Central memory CD4-positive, alpha-beta T cell (primary cell): ENCODE measurements around the gene TMEM187.
A peak's percentile ranks its signal among the peaks of the same experiment; 100 is the strongest.

Experiments
- DNase-seq: peaks from one replicate; pipeline ENCODE4 v3.0.0; 2022

The TMEM187 gene

GRCh38 chrX:154006947-154007346, 34.4 kb downstream of the TMEM187 start:
- DNase-seq = no peak

- no peak for DNase-seq
These were observed 36.0 kb downstream of the TMEM187 start for GRCh38 chrX:154008521-154008920.

- no peak for DNase-seq
These were observed 38.0 kb downstream of the TMEM187 start for GRCh38 chrX:154010330-154011087.

GRCh38 chrX:154011376-154012335, 39.1 kb downstream of the TMEM187 start:
- no peak for DNase-seq

GRCh38 chrX:154012336-154012991, 39.9 kb downstream of the TMEM187 start:
- no peak for DNase-seq

GRCh38 chrX:154013001-154013421, 40.5 kb downstream of the TMEM187 start:
- no peak for DNase-seq

GRCh38 chrX:154013614-154014360, 41.2 kb downstream of the TMEM187 start:
- DNase-seq = peak; percentile 52

- no peak for DNase-seq
These were observed 42.2 kb downstream of the TMEM187 start for GRCh38 chrX:154014429-154015380.

GRCh38 chrX:154015581-154016264, 43.2 kb downstream of the TMEM187 start:
- no peak for DNase-seq

- DNase-seq = no peak
These were observed 44.0 kb downstream of the TMEM187 start for GRCh38 chrX:154016366-154017076.

GRCh38 chrX:154017766-154018517, 45.4 kb downstream of the TMEM187 start:
- no peak for DNase-seq

GRCh38 chrX:154018518-154019060, 46.0 kb downstream of the TMEM187 start:
- DNase-seq = no peak

GRCh38 chrX:154019061-154019621, 46.6 kb downstream of the TMEM187 start:
- no peak for DNase-seq

GRCh38 chrX:154019633-154020528, 47.3 kb downstream of the TMEM187 start, which contains the start of gene IRAK1:
Gene IRAK1, minus strand, starts transcription at chrX:154019902. Its CDS starts 90 bp downstream, at chrX:154019812.
- peak; percentile 47 for DNase-seq

GRCh38 chrX:154020536-154021115, 48.1 kb downstream of the TMEM187 start:
- no peak for DNase-seq

GRCh38 chrX:154021131-154021611, 48.6 kb downstream of the TMEM187 start:
- DNase-seq = no peak

GRCh38 chrX:154022108-154022507, 49.6 kb downstream of the TMEM187 start:
- no peak for DNase-seq
